Measurements from ENCODE around the gene GTPBP6. TPM values are rescaled to one million over a fixed set of nuclear protein-coding genes. Genes with fewer than 3 reads are reported as not detected.

GTPBP6 gene
- total and polyA plus RNA-seq, 4 donors: 11.8 to 79.1 (median 59.6) TPM

DNA sequence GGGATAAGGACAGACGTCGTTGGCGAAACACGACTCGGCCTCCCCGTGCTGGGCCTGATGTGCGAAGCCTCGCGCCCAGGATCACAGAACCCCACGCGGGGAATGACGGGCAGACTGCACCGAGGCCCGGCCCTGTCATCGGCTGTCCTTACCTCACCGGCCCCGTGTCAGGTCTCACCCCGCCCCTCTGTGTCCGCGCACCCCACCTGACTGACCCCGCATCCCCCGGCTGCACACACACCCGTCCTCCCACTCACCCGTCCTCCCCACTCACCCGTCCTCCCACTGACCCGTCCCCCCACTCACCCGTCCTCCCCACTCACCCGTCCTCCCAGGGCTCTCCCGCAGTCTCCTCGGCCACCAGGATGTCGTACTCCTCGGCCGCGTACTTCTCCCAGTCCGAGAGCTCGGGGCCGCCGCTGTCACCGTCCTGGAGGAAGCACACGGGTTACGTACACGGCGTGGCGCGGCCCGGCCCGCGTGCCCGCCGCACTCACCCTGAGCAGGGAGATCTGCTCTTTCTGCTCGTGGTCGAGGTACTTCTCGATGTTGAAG, 19.8 kb upstream of the GTPBP6 start:
- peaks cover 0 to 44% (median 21%) of the 10 kb centered on the region in 4 donors for H3K36me3 ChIP-seq (ENCODE audit: control insufficient read depth in 4 of 4, insufficient read depth in 4 of 4, low read length in 4 of 4)
- H3K27ac ChIP-seq (ENCODE audit: low read depth in 1 of 2, low read length in 1 of 2): no peak overlapping the region
- H3K27me3 ChIP-seq (ENCODE audit: control insufficient read depth in 3 of 3, insufficient read depth in 3 of 3, low read length in 2 of 3): no peaks in the 10 kb centered on the region
- DNase-seq (no peak), ATAC-seq (ENCODE audit: insufficient read depth, low FRiP score) (no peak)
- no peak overlapping the region for H3K4me3 ChIP-seq
- H3K4me1 ChIP-seq (ENCODE audit: control insufficient read depth in 5 of 5, insufficient read depth in 5 of 5, low read length in 5 of 5): no peaks in the 10 kb centered on the region
- TF ChIP-seq, protein P1, sequence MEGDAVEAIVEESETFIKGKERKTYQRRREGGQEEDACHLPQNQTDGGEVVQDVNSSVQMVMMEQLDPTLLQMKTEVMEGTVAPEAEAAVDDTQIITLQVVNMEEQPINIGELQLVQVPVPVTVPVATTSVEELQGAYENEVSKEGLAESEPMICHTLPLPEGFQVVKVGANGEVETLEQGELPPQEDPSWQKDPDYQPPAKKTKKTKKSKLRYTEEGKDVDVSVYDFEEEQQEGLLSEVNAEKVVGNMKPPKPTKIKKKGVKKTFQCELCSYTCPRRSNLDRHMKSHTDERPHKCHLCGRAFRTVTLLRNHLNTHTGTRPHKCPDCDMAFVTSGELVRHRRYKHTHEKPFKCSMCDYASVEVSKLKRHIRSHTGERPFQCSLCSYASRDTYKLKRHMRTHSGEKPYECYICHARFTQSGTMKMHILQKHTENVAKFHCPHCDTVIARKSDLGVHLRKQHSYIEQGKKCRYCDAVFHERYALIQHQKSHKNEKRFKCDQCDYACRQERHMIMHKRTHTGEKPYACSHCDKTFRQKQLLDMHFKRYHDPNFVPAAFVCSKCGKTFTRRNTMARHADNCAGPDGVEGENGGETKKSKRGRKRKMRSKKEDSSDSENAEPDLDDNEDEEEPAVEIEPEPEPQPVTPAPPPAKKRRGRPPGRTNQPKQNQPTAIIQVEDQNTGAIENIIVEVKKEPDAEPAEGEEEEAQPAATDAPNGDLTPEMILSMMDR (IDR thresholded peaks at IDR 0.05; ENCODE audit: control extremely low read depth, extremely low read depth): no peak
- 93% methylated on average over 53 of the region's 53 CpGs for WGBS, 2 donors
- no peak overlapping the region for H3K9ac ChIP-seq (ENCODE audit: insufficient read depth in 1 of 2, low read length in 2 of 2)
- peaks cover 0 to 6% (median 0%) of the 10 kb centered on the region in 4 donors for H3K9me3 ChIP-seq (ENCODE audit: control insufficient read depth in 4 of 4, insufficient read depth in 3 of 4, low read length in 3 of 4)

GRCh38 chrX:337331-337831, 18.8 kb upstream of the GTPBP6 start:
- Histone ChIP-seq H3K4me3 (no peak overlapping the region), H3K36me3 (ENCODE audit: control insufficient read depth in 4 of 4, insufficient read depth in 4 of 4, low read length in 4 of 4) (peaks cover 4 to 44% (median 23%) of the 10 kb centered on the region in 4 donors), H3K27ac (ENCODE audit: low read depth in 1 of 2, low read length in 1 of 2) (no peak overlapping the region), H3K9me3 (ENCODE audit: control insufficient read depth in 4 of 4, insufficient read depth in 3 of 4, low read length in 3 of 4) (peaks cover 0 to 6% (median 0%) of the 10 kb centered on the region in 4 donors), H3K9ac (ENCODE audit: insufficient read depth in 1 of 2, low read length in 2 of 2) (no peak overlapping the region), H3K4me1 (ENCODE audit: control insufficient read depth in 5 of 5, insufficient read depth in 5 of 5, low read length in 5 of 5) (no peaks in the 10 kb centered on the region), H3K27me3 (ENCODE audit: control insufficient read depth in 3 of 3, insufficient read depth in 3 of 3, low read length in 2 of 3) (no peaks in the 10 kb centered on the region)
- DNase-seq (no peak), ATAC-seq (ENCODE audit: insufficient read depth, low FRiP score) (no peak)
- WGBS, 2 donors: 88% methylated on average over 38 of the region's 38 CpGs
- TF ChIP-seq, protein P1 (IDR thresholded peaks at IDR 0.05; ENCODE audit: control extremely low read depth, extremely low read depth): no peak

- Histone ChIP-seq H3K4me3 (no peak overlapping the region), H3K9ac (ENCODE audit: insufficient read depth in 1 of 2, low read length in 2 of 2) (no peak overlapping the region), H3K9me3 (ENCODE audit: control insufficient read depth in 4 of 4, insufficient read depth in 3 of 4, low read length in 3 of 4) (peaks cover 0 to 6% (median 0%) of the 10 kb centered on the region in 4 donors), H3K4me1 (ENCODE audit: control insufficient read depth in 5 of 5, insufficient read depth in 5 of 5, low read length in 5 of 5) (peaks cover 0 to 5% (median 0%) of the 10 kb centered on the region in 5 donors), H3K27ac (ENCODE audit: low read depth in 1 of 2, low read length in 1 of 2) (no peak overlapping the region), H3K36me3 (ENCODE audit: control insufficient read depth in 4 of 4, insufficient read depth in 4 of 4, low read length in 4 of 4) (peaks cover 4 to 39% (median 22%) of the 10 kb centered on the region in 4 donors), H3K27me3 (ENCODE audit: control insufficient read depth in 3 of 3, insufficient read depth in 3 of 3, low read length in 2 of 3) (peaks cover 0 to 4% (median 0%) of the 10 kb centered on the region in 3 donors)
- ATAC-seq (ENCODE audit: insufficient read depth, low FRiP score): no peak
- no peak for DNase-seq
- 88% methylated on average over 21 of the region's 21 CpGs for WGBS, 2 donors
- TF ChIP-seq, protein P1 (IDR thresholded peaks at IDR 0.05; ENCODE audit: control extremely low read depth, extremely low read depth): no peak
These were observed 17.6 kb upstream of the GTPBP6 start for GRCh38 chrX:336227-336626.

All from lung (tissue), 12 donors.